Measurements from ENCODE around the gene IFI30. TPM values are rescaled to one million over a fixed set of nuclear protein-coding genes. Genes with fewer than 3 reads are reported as not detected.

Gene IFI30
- total RNA-seq, 1 donor from 2014 or later = not detected

GRCh38 chr19:18219911-18220631 is 46.5 kb downstream of the IFI30 start:
- DNase-seq (ENCODE audit: low read depth, low spot score) = no peak
- H3K9me3 Mint-ChIP-seq = peaks cover 2% of the 10 kb centered on the region
- H3K27ac Mint-ChIP-seq (ENCODE audit: unreplicated experiment) = no peak overlapping the region
- H3K27me3 Mint-ChIP-seq (ENCODE audit: low read depth) = peaks cover 55% of the 10 kb centered on the region
- no peak overlapping the region for H3K4me3 Mint-ChIP-seq
- H3K4me1 Mint-ChIP-seq = peaks cover 8% of the 10 kb centered on the region
- H3K36me3 Mint-ChIP-seq (ENCODE audit: low read depth) = no peaks in the 10 kb centered on the region
- TF ChIP-seq CTCF (conservative IDR thresholded peaks at IDR 0.05) = no peak

- Mint-ChIP-seq H3K27ac (ENCODE audit: unreplicated experiment) (no peak overlapping the region), H3K36me3 (ENCODE audit: low read depth) (no peaks in the 10 kb centered on the region), H3K9me3 (peaks cover 2% of the 10 kb centered on the region), H3K27me3 (ENCODE audit: low read depth) (peaks cover 62% of the 10 kb centered on the region), H3K4me3 (no peak overlapping the region), H3K4me1 (peaks cover 8% of the 10 kb centered on the region)
- no peak for DNase-seq (ENCODE audit: low read depth, low spot score)
- no peak for TF ChIP-seq CTCF (conservative IDR thresholded peaks at IDR 0.05)
These were observed 47.1 kb downstream of the IFI30 start for GRCh38 chr19:18220632-18221275.

- H3K9me3 Mint-ChIP-seq = peaks cover 2% of the 10 kb centered on the region
- no peaks in the 10 kb centered on the region for H3K36me3 Mint-ChIP-seq (ENCODE audit: low read depth)
- no peak overlapping the region for H3K4me3 Mint-ChIP-seq
- H3K27ac Mint-ChIP-seq (ENCODE audit: unreplicated experiment) = no peak overlapping the region
- no peak for TF ChIP-seq CTCF (conservative IDR thresholded peaks at IDR 0.05)
- H3K27me3 Mint-ChIP-seq (ENCODE audit: low read depth) = peaks cover 72% of the 10 kb centered on the region
- no peak for DNase-seq (ENCODE audit: low read depth, low spot score)
- H3K4me1 Mint-ChIP-seq = peaks cover 8% of the 10 kb centered on the region
These were observed 48.5 kb downstream of the IFI30 start for GRCh38 chr19:18221815-18222725.

GRCh38 chr19:18223860-18224524 is 50.4 kb downstream of the IFI30 start:
- Mint-ChIP-seq H3K9me3 (peaks cover 2% of the 10 kb centered on the region), H3K36me3 (ENCODE audit: low read depth) (no peaks in the 10 kb centered on the region), H3K27ac (ENCODE audit: unreplicated experiment) (peak overlapping the region; percentile 92), H3K27me3 (ENCODE audit: low read depth) (peaks cover 78% of the 10 kb centered on the region), H3K4me3 (peak overlapping the region; percentile 91), H3K4me1 (peaks cover 8% of the 10 kb centered on the region)
- DNase-seq (ENCODE audit: low read depth, low spot score) = peak; percentile 64
- TF ChIP-seq CTCF (conservative IDR thresholded peaks at IDR 0.05) = no peak
